HEK293 (cell line): ENCODE data around the gene ABCC10.

Experiments used
- INSM2 ChIP-seq: fragments of 450-650 bp; formaldehyde crosslinking; IDR thresholded peaks from 2 replicates; pipeline ENCODE4 v1.5.1; 2016; ENCODE audit warnings: missing biosample characterization, missing genetic modification characterization
- KLF1 ChIP-seq: fragments of 450-650 bp; formaldehyde crosslinking; IDR thresholded peaks from 2 replicates; pipeline ENCODE4 v1.5.1; 2016; ENCODE audit warnings: missing biosample characterization, missing genetic modification characterization
- KLF8 ChIP-seq: fragments of 450-650 bp; formaldehyde crosslinking; IDR thresholded peaks from 2 replicates; pipeline ENCODE4 v1.5.1; 2016; ENCODE audit warnings: missing biosample characterization, missing genetic modification characterization
- OVOL3 ChIP-seq: fragments of 450-650 bp; formaldehyde crosslinking; IDR thresholded peaks from 2 replicates; pipeline ENCODE4 v1.5.1; 2016; ENCODE audit warnings: missing biosample characterization, missing genetic modification characterization
- REST ChIP-seq: fragments of 450-650 bp; formaldehyde crosslinking; IDR thresholded peaks from 2 replicates; pipeline ENCODE4 v1.5.1; 2016; ENCODE audit warnings: missing biosample characterization, missing genetic modification characterization
- TCF7L2 ChIP-seq: IDR thresholded peaks from 2 replicates; pipeline ENCODE4 v1.6.1; 2011; ENCODE audit warnings: low read depth, mild to moderate bottlenecking, inconsistent platforms, low read length, moderate library complexity, borderline replicate concordance
- WT1 ChIP-seq: fragments of 450-650 bp; formaldehyde crosslinking; IDR thresholded peaks from 2 replicates; pipeline ENCODE4 v1.5.1; 2016; ENCODE audit warnings: missing biosample characterization, missing genetic modification characterization
- ZBTB48 ChIP-seq: fragments of 450-650 bp; formaldehyde crosslinking; IDR thresholded peaks from 2 replicates; pipeline ENCODE4 v1.5.1; 2016; ENCODE audit warnings: missing biosample characterization, missing genetic modification characterization
- ZBTB8A ChIP-seq: fragments of 450-650 bp; formaldehyde crosslinking; IDR thresholded peaks from 2 replicates; pipeline ENCODE4 v1.5.1; 2016; ENCODE audit warnings: missing biosample characterization, missing genetic modification characterization
- ZEB2 ChIP-seq: fragments of 450-650 bp; formaldehyde crosslinking; IDR thresholded peaks from 2 replicates; pipeline ENCODE4 v1.5.1; 2016; ENCODE audit warnings: missing biosample characterization, missing genetic modification characterization
- ZIC2 ChIP-seq: fragments of 450-650 bp; formaldehyde crosslinking; IDR thresholded peaks from 2 replicates; pipeline ENCODE4 v1.5.1; 2016; ENCODE audit warnings: missing biosample characterization, missing genetic modification characterization
- ZNF148 ChIP-seq: fragments of 450-650 bp; formaldehyde crosslinking; IDR thresholded peaks from 2 replicates; pipeline ENCODE4 v1.5.0; 2017; ENCODE audit warnings: missing biosample characterization, missing genetic modification characterization, borderline replicate concordance
- ZNF292 ChIP-seq: fragments of 450-650 bp; formaldehyde crosslinking; IDR thresholded peaks from 2 replicates; pipeline ENCODE4 v1.5.1; 2016; ENCODE audit warnings: low read depth, missing biosample characterization, missing genetic modification characterization, borderline replicate concordance
- ZNF48 ChIP-seq: fragments of 450-650 bp; formaldehyde crosslinking; IDR thresholded peaks from 2 replicates; pipeline ENCODE4 v1.5.1; 2016; ENCODE audit warnings: missing biosample characterization, missing genetic modification characterization
- ZNF501 ChIP-seq: fragments of 450-650 bp; formaldehyde crosslinking; IDR thresholded peaks from 2 replicates; pipeline ENCODE4 v1.5.1; 2016; ENCODE audit warnings: missing biosample characterization, missing genetic modification characterization
- ZNF555 ChIP-seq: fragments of 450-650 bp; formaldehyde crosslinking; conservative IDR thresholded peaks from 2 replicates; pipeline ENCODE4 v1.5.1; 2017; ENCODE audit warnings: missing biosample characterization, mild to moderate bottlenecking, missing genetic modification characterization, inconsistent platforms
- ZNF654 ChIP-seq: fragments of 450-650 bp; formaldehyde crosslinking; IDR thresholded peaks from 2 replicates; pipeline ENCODE4 v1.5.1; 2016; ENCODE audit warnings: low read depth, missing biosample characterization, missing genetic modification characterization
- ZNF707 ChIP-seq: fragments of 450-650 bp; formaldehyde crosslinking; IDR thresholded peaks from 2 replicates; pipeline ENCODE4 v1.5.1; 2016; ENCODE audit warnings: missing biosample characterization, missing genetic modification characterization
- ZNF785 ChIP-seq: fragments of 450-650 bp; formaldehyde crosslinking; IDR thresholded peaks from 2 replicates; pipeline ENCODE4 v1.5.1; 2016; ENCODE audit warnings: missing biosample characterization, missing genetic modification characterization
- ZSCAN30 ChIP-seq: fragments of 450-650 bp; IDR thresholded peaks from 2 replicates; pipeline ENCODE4 v1.5.1; 2018; ENCODE audit warnings: missing biosample characterization, mild to moderate bottlenecking, missing genetic modification characterization, moderate library complexity
- TF ChIP-seq, protein P1 (sequence below): fragments of 450-650 bp; formaldehyde crosslinking; IDR thresholded peaks from 2 replicates; pipeline ENCODE4 v1.5.1; 2016; ENCODE audit warnings: missing biosample characterization, missing genetic modification characterization
- TF ChIP-seq, protein P2 (sequence below): fragments of 450-650 bp; formaldehyde crosslinking; IDR thresholded peaks from 2 replicates; pipeline ENCODE4 v1.5.1; 2016; ENCODE audit warnings: missing biosample characterization, missing genetic modification characterization
- TF ChIP-seq, protein P3 (sequence below): sonication (generic); formaldehyde crosslinking; IDR thresholded peaks from 2 replicates; pipeline ENCODE4 v1.8.1; 2022; ENCODE audit warnings: mild to moderate bottlenecking, moderate library complexity, missing genetic modification reagents
- TF ChIP-seq, protein P4 (sequence below): fragments of 450-650 bp; formaldehyde crosslinking; IDR thresholded peaks from 2 replicates; pipeline ENCODE4 v1.5.1; 2017; ENCODE audit warnings: missing biosample characterization, missing genetic modification characterization

Gene ABCC10

GRCh38 chr6:43454696-43455530 is 27.6 kb downstream of the ABCC10 start (continued):
- no peak for TF ChIP-seq ZNF148 (tag by site-specific recombination)
- TF ChIP-seq ZEB2 (tag by site-specific recombination), result peak; percentile 66; the same call in 1 of the 2 replicates
- 0 out of 2 replicates have a peak, but pooled peaks have one; percentile 10 for TF ChIP-seq OVOL3
- TF ChIP-seq, protein P1, sequence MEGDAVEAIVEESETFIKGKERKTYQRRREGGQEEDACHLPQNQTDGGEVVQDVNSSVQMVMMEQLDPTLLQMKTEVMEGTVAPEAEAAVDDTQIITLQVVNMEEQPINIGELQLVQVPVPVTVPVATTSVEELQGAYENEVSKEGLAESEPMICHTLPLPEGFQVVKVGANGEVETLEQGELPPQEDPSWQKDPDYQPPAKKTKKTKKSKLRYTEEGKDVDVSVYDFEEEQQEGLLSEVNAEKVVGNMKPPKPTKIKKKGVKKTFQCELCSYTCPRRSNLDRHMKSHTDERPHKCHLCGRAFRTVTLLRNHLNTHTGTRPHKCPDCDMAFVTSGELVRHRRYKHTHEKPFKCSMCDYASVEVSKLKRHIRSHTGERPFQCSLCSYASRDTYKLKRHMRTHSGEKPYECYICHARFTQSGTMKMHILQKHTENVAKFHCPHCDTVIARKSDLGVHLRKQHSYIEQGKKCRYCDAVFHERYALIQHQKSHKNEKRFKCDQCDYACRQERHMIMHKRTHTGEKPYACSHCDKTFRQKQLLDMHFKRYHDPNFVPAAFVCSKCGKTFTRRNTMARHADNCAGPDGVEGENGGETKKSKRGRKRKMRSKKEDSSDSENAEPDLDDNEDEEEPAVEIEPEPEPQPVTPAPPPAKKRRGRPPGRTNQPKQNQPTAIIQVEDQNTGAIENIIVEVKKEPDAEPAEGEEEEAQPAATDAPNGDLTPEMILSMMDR, result peak; percentile 97
- TF ChIP-seq ZNF501 (tag by site-specific recombination), result peak; percentile 32; the same call in 1 of the 2 replicates
- no peak for TF ChIP-seq TCF7L2
- 0 out of 2 replicates have a peak, but pooled peaks have one; percentile 11 for TF ChIP-seq WT1 (tag by site-specific recombination)
- TF ChIP-seq ZIC2 (tag by site-specific recombination), result peak; percentile 79
- TF ChIP-seq, protein P2, sequence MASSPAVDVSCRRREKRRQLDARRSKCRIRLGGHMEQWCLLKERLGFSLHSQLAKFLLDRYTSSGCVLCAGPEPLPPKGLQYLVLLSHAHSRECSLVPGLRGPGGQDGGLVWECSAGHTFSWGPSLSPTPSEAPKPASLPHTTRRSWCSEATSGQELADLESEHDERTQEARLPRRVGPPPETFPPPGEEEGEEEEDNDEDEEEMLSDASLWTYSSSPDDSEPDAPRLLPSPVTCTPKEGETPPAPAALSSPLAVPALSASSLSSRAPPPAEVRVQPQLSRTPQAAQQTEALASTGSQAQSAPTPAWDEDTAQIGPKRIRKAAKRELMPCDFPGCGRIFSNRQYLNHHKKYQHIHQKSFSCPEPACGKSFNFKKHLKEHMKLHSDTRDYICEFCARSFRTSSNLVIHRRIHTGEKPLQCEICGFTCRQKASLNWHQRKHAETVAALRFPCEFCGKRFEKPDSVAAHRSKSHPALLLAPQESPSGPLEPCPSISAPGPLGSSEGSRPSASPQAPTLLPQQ, result peak; percentile 52; the same call in 1 of the 2 replicates
- no peak for TF ChIP-seq ZNF555
- TF ChIP-seq, protein P3, sequence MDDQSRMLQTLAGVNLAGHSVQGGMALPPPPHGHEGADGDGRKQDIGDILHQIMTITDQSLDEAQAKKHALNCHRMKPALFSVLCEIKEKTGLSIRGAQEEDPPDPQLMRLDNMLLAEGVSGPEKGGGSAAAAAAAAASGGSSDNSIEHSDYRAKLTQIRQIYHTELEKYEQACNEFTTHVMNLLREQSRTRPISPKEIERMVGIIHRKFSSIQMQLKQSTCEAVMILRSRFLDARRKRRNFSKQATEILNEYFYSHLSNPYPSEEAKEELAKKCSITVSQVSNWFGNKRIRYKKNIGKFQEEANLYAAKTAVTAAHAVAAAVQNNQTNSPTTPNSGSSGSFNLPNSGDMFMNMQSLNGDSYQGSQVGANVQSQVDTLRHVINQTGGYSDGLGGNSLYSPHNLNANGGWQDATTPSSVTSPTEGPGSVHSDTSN, result peak; percentile 84
- TF ChIP-seq, protein P4, sequence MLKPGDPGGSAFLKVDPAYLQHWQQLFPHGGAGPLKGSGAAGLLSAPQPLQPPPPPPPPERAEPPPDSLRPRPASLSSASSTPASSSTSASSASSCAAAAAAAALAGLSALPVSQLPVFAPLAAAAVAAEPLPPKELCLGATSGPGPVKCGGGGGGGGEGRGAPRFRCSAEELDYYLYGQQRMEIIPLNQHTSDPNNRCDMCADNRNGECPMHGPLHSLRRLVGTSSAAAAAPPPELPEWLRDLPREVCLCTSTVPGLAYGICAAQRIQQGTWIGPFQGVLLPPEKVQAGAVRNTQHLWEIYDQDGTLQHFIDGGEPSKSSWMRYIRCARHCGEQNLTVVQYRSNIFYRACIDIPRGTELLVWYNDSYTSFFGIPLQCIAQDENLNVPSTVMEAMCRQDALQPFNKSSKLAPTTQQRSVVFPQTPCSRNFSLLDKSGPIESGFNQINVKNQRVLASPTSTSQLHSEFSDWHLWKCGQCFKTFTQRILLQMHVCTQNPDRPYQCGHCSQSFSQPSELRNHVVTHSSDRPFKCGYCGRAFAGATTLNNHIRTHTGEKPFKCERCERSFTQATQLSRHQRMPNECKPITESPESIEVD, result no peak
- TF ChIP-seq ZNF48 (tag by site-specific recombination), result no peak
- TF ChIP-seq ZNF785 (tag by site-specific recombination), result 0 out of 2 replicates have a peak, but pooled peaks have one; percentile 12
- TF ChIP-seq ZNF654, result no peak
- peak; percentile 35; the same call in 1 of the 2 replicates for TF ChIP-seq KLF8
- no peak for TF ChIP-seq ZNF707 (tag by site-specific recombination)
- no peak for TF ChIP-seq ZNF292 (tag by site-specific recombination)
- 0 out of 2 replicates have a peak, but pooled peaks have one; percentile 35 for TF ChIP-seq INSM2 (tag by site-specific recombination)
- peak; percentile 92 for TF ChIP-seq ZBTB8A (tag by site-specific recombination)
- peak; percentile 80 for TF ChIP-seq REST
- TF ChIP-seq ZBTB48 (tag by site-specific recombination), result peak; percentile 49; the same call in 1 of the 2 replicates
- peak; percentile 41; the same call in 1 of the 2 replicates for TF ChIP-seq ZSCAN30 (tag by site-specific recombination)
- 0 out of 2 replicates have a peak, but pooled peaks have one; percentile 52 for TF ChIP-seq KLF1 (tag by site-specific recombination)
